ENCODE data around the gene INTS7.

Gene INTS7

GRCh38 chr1:211896958-211897357 is 138.4 kb downstream of the INTS7 start:
- H3K4me3 ChIP-seq (ENCODE audit: low read depth, low read length), result no peak overlapping the region
- no peak for DNase-seq (ENCODE audit: low read depth)
- TF ChIP-seq CTCF (IDR thresholded peaks at IDR 0.05; ENCODE audit: low read depth, low read length, missing control alignments), result no peak

- DNase-seq (ENCODE audit: low read depth), result no peak
- TF ChIP-seq CTCF (IDR thresholded peaks at IDR 0.05; ENCODE audit: low read depth, low read length, missing control alignments), result no peak
- no peak overlapping the region for H3K4me3 ChIP-seq (ENCODE audit: low read depth, low read length)
These were observed 140.1 kb downstream of the INTS7 start for GRCh38 chr1:211895126-211895759.

GRCh38 chr1:211894312-211894711 is 141.0 kb downstream of the INTS7 start:
- H3K4me3 ChIP-seq (ENCODE audit: low read depth, low read length), result no peak overlapping the region
- no peak for DNase-seq (ENCODE audit: low read depth)
- TF ChIP-seq CTCF (IDR thresholded peaks at IDR 0.05; ENCODE audit: low read depth, low read length, missing control alignments), result no peak

- no peak for TF ChIP-seq CTCF (IDR thresholded peaks at IDR 0.05; ENCODE audit: low read depth, low read length, missing control alignments)
These were observed 142.1 kb downstream of the INTS7 start for GRCh38 chr1:211893260-211893659.

GRCh38 chr1:211892577-211892976 is 142.8 kb downstream of the INTS7 start:
- TF ChIP-seq CTCF (IDR thresholded peaks at IDR 0.05; ENCODE audit: low read depth, low read length, missing control alignments), result no peak
- no peak overlapping the region for H3K4me3 ChIP-seq (ENCODE audit: low read depth, low read length)
- DNase-seq (ENCODE audit: low read depth), result no peak

More at GRCh38 chr1:211893260-211893659, 142.1 kb downstream of the INTS7 start:
- no peak for DNase-seq (ENCODE audit: low read depth)
- no peak overlapping the region for H3K4me3 ChIP-seq (ENCODE audit: low read depth, low read length)

GRCh38 chr1:211891708-211892107 is 143.6 kb downstream of the INTS7 start:
- TF ChIP-seq CTCF (IDR thresholded peaks at IDR 0.05; ENCODE audit: low read depth, low read length, missing control alignments), result no peak
- H3K4me3 ChIP-seq (ENCODE audit: low read depth, low read length), result no peak overlapping the region
- no peak for DNase-seq (ENCODE audit: low read depth)

Measured in GM12864 (cell line).